Osteocyte (in vitro differentiated cells): Measurements from ENCODE around the gene LRRC56. TPM values are rescaled to one million over a fixed set of nuclear protein-coding genes. Genes with fewer than 3 reads are reported as not detected.
A peak's percentile ranks its signal among the peaks of the same experiment; 100 is the strongest.

ENCODE experiments used
- DNase-seq: peaks from one replicate; pipeline ENCODE4 v3.0.0; 2021; ENCODE audit warnings: mixed read lengths; ENCODE audit not compliant: unreplicated experiment; ENCODE audit errors: extremely low spot score
- H3K27ac Mint-ChIP-seq: one replicate; pipeline ENCODE4 v1.8.0; 2021; ENCODE audit warnings: mild to moderate bottlenecking, mixed read lengths; ENCODE audit not compliant: unreplicated experiment
- H3K27me3 Mint-ChIP-seq: one replicate; pipeline ENCODE4 v1.8.0; 2021; ENCODE audit warnings: mixed read lengths; ENCODE audit not compliant: unreplicated experiment
- H3K36me3 Mint-ChIP-seq: one replicate; pipeline ENCODE4 v1.8.0; 2021; ENCODE audit warnings: mixed read lengths; ENCODE audit not compliant: unreplicated experiment
- H3K4me1 Mint-ChIP-seq: one replicate; pipeline ENCODE4 v1.8.0; 2021; ENCODE audit warnings: mixed read lengths; ENCODE audit not compliant: unreplicated experiment
- H3K4me3 Mint-ChIP-seq: one replicate; pipeline ENCODE4 v1.8.0; 2021; ENCODE audit warnings: mild to moderate bottlenecking, moderate library complexity, mixed read lengths; ENCODE audit not compliant: unreplicated experiment
- H3K9me3 Mint-ChIP-seq: one replicate; pipeline ENCODE4 v1.8.0; 2021; ENCODE audit warnings: mixed read lengths; ENCODE audit not compliant: unreplicated experiment
- total RNA-seq: library from RNA; stranded (reverse); gene quantifications from 2 replicates; pipeline ENCODE4 v1.2.1, GENCODE V29; 2021
- TF ChIP-seq, protein P1 (sequence below): fragments of 200-600 bp; sonication (generic); IDR thresholded peaks from 2 replicates; pipeline ENCODE4 v1.5.0; 2021; ENCODE audit warnings: antibody characterized with exemption, mild to moderate bottlenecking, moderate library complexity

Gene LRRC56
- total RNA-seq, 1 donor from 2014 or later = 3.7 TPM

DNA sequence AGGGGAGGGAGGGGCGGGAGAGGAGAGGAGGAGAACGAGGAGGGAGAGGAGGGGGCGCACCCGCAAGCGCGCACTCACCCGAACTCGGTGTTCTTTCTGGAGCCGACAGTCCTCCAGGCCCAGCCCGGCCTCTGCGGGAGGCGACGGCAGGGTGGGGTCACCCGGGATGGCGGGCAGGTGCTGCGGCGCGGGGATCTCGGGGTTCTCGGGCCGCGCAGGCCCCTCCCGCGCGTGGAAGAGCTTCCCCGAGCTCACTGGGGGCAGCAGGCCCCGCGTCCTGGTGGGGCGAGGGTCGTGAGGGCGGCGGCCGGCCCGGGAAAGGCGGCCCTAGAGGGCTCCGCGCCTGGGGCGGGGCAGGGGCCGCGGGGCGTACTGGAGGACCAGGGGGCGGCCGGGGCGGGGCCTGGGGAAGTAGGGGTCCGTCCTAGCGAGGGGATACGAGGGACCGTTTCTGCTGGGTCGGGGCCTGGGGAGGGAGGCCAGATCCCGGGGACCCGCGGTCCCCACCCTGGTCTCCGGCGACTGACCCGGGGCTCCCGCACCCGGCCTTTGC lies 18.0 kb downstream of the LRRC56 start:
- Mint-ChIP-seq H3K4me3 (no peak overlapping the region), H3K9me3 (no peaks in the 10 kb centered on the region), H3K4me1 (peaks cover 3% of the 10 kb centered on the region), H3K27me3 (peaks cover 15% of the 10 kb centered on the region), H3K36me3 (no peaks in the 10 kb centered on the region), H3K27ac (no peak overlapping the region)
- TF ChIP-seq, protein P1, sequence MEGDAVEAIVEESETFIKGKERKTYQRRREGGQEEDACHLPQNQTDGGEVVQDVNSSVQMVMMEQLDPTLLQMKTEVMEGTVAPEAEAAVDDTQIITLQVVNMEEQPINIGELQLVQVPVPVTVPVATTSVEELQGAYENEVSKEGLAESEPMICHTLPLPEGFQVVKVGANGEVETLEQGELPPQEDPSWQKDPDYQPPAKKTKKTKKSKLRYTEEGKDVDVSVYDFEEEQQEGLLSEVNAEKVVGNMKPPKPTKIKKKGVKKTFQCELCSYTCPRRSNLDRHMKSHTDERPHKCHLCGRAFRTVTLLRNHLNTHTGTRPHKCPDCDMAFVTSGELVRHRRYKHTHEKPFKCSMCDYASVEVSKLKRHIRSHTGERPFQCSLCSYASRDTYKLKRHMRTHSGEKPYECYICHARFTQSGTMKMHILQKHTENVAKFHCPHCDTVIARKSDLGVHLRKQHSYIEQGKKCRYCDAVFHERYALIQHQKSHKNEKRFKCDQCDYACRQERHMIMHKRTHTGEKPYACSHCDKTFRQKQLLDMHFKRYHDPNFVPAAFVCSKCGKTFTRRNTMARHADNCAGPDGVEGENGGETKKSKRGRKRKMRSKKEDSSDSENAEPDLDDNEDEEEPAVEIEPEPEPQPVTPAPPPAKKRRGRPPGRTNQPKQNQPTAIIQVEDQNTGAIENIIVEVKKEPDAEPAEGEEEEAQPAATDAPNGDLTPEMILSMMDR = peak; percentile 26
- no peak for DNase-seq

DNA sequence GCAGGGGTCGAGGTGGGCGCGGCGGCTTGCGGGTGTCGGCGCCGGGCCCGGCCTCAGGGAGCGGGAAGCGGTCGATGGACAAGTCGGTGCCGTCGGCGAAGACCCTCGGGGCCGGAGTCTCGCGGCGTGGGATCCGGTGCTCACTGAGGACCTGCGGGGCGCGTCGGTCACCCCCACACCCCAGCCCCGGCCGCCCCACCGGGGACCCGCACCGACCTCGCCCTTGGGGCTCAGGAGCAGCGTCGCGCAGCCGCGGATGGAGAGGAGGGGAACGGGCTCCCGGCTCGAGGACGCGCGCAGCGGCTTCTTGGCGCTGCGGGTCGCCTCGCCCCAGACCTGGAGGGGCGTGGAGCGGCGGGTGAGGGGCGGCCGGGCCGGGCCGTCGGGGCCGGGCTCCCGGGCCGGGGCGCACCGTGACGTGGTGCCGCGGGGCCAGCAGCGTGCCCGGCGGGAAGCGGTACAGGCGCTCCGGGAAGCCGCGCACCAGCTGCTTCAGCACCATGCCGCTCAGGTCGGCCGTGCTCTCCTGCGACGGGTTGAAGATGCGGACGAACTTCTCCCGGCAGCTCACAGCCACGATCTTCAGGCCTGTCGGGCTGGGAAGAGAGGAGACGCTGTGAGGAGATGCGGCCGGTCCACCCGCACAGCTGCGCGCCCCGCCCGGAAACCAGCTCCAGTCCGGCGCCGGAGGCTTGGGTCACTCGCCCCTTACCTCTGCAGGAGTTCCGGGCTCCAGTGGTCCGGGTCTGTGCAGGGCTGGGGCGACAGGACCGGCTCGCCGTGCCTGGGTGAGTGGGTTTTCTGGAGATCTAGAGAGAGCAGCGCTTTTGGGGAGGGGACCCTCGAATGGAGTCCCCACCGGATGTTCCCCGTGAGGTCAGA lies 18.7 kb downstream of the LRRC56 start:
- Mint-ChIP-seq H3K27ac (no peak overlapping the region), H3K9me3 (no peaks in the 10 kb centered on the region), H3K36me3 (no peaks in the 10 kb centered on the region), H3K4me3 (no peak overlapping the region), H3K27me3 (peaks cover 15% of the 10 kb centered on the region), H3K4me1 (peaks cover 3% of the 10 kb centered on the region)
- TF ChIP-seq, protein P1 = no peak
- no peak for DNase-seq

DNA sequence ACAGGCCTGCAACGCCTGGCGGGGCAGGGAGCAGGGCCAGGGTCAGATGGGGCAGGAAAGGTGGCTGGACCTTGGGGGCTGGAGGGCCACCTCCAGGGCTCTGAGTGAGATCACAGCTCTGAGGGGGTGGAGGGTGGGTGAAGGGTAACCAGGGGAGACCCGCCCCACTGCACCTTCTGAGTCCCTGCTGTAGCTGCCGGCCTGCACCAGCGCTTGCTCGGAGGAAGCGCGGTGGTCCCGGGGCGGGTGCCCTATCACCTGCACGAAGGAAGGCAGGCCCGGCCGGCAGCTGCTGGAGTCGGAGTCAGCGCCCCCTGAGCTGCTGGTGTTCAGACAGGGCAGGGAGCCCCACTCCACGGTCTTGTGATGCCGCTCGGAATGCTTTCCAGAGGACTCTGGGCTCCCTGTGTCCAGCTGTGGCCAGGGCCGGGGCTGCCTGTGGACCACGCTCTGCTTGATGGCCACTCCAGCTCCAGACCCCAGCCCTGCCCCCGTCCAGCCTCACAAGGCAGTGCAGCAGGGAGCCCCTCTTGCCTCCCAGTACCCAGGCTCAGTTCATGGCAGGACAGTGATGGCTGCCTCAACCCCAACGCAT lies 19.4 kb downstream of the LRRC56 start:
- Mint-ChIP-seq H3K27me3 (peaks cover 15% of the 10 kb centered on the region), H3K36me3 (no peaks in the 10 kb centered on the region), H3K27ac (no peak overlapping the region), H3K4me3 (no peak overlapping the region), H3K4me1 (peaks cover 8% of the 10 kb centered on the region), H3K9me3 (no peaks in the 10 kb centered on the region)
- TF ChIP-seq, protein P1 = no peak
- DNase-seq = no peak

DNA sequence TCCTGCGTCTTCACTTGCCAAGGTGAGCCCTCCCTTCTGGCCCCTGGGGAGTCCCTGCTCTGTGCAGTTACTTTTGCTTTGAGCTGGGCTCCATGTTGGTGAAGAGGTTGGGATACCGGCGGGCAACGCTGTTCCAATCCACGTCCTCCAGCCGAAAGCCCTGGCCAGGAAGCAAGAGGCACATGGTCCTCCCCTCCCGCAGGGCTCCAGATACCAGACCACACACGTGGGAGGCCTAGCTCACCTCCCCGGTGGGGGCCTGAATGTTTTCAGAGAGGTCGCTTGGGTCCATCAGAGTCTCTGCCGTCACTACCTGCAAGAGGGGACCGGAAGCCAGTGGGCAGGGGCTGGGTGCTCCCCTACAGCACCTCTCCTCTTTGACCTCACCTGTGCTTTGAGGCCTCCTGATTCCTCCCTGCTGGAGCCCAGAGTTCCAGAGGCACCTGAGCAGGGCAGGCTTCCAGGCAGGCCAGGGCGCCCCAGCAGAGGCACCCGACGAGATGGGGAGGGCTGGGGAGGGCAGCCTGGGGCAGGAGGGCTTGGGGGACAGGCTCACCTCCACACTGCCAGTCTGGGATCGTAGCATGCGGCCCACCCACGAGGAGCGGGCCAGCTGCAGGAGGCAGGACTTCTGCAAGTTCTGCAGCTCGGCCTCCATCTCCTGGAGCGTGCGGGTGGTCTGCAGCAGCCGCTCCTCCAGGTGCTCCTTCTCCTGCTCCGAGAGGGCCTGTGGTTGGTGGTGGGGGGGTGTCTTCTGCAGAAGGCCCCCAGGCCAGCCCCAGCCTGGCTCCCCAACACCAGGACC lies 20.2 kb downstream of the LRRC56 start:
- Mint-ChIP-seq H3K4me3 (no peak overlapping the region), H3K27me3 (peaks cover 15% of the 10 kb centered on the region)

More for the DNA sequence above, 20.2 kb downstream of the LRRC56 start:
- H3K27ac Mint-ChIP-seq = no peak overlapping the region
- H3K4me1 Mint-ChIP-seq = peaks cover 9% of the 10 kb centered on the region
- no peak for DNase-seq
- H3K9me3 Mint-ChIP-seq = no peaks in the 10 kb centered on the region
- TF ChIP-seq, protein P1 = no peak
- no peaks in the 10 kb centered on the region for H3K36me3 Mint-ChIP-seq
